GM18861 (cell line): ENCODE data around the gene BEST2.
"Not testable (repeated sequence)": the region's sequence is repeated elsewhere in the genome, so short reads cannot be mapped to it uniquely, and the experiment has no call there.

ENCODE experiments used
- ATAC-seq: cut with Tn5 transposase; IDR thresholded peaks from one replicate; pipeline ENCODE4 v1.9.1; 2021; ENCODE audit not compliant: unreplicated experiment

The BEST2 gene

DNA sequence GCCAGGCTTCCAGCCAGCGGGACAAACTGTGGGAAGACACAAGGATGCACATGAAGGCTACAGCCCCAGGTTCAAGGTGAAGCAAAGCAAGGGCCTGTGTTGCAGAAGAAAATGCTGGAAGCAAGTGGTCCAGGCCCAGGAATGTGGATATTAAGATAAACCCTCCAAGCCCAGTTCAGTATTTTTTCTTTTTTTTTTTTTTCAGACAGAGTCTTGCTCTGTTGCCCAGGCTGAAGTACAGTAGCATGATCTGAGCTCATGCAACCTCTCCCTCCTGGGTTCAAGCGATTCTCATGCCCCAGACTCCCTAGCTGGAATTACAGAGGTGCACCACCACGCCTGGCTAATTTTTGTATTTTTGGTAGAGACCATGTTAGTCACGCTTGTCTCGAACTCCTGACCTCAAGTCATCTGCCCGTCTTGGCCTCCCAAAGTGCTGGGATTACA is 45.6 kb downstream of the BEST2 start:
- ATAC-seq = no peak

DNA sequence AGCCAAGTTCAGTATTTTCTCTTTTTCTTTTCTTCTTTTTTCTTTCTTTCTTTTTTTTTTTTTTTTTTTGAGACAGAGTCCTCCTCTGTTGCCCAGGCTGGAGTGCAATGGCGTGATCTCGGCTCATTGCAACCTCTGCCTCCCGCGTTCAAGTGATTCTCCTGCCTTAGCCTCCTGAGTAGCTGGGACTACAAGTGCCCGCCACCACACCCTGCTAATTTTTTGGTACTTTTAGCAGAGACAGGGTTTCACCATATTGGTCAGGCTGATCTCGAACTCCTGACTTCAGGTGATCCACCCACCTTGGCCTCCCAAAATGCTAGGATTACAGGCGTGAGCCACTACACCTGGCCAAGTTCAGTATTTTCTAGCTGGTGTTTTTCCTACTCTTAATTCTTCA is 46.0 kb downstream of the BEST2 start:
- not testable (repeated sequence) for ATAC-seq

DNA sequence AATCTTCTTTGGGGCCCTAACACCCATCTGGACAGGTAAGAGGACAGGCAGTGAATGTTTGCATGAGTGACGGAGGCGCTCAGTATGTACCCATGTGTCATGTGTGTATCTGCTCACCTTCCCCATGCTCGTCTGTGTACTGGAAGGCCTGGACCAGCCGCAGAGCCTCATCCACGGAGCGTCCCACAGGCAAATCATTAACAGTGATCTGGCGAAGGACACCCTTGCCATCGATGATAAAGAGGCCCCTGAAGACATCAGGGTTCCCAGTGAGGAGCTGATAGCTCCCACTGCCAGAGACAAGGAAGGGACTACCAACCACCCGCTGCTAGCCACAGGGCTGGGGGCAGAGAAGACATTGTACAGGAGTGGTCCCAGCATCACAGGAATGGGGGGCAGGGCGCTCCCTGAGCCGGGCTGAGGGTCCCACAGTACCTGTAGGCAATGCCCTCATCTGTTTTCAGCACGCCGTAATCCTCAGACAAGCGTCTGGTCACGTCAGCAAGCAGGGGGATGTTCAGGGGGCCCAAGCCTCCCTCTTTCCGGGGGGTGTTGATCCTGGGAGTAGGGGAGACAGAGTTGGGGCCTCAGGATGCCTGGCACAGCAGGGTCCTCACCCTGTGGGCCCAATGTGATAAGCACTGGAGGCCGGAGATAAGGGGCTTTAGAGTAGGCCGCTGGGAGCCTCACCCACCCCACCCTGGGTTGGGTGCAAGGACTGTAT is 48.3 kb downstream of the BEST2 start:
- ATAC-seq = no peak

DNA sequence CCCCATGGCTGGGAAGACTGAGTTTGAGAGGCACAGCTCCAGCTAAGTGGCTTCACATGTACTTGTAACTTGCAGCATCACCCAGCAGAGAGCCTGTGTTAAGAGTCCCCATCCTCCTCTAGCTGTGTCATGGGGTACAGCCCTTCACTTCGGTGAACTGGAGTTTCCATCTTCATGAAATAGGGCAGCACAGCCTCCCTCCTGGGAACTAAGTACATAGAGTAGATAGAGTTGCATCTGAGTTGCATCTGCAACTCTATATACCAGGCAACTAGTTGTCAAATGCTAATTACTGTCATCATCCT is 48.8 kb downstream of the BEST2 start:
- no peak for ATAC-seq

DNA sequence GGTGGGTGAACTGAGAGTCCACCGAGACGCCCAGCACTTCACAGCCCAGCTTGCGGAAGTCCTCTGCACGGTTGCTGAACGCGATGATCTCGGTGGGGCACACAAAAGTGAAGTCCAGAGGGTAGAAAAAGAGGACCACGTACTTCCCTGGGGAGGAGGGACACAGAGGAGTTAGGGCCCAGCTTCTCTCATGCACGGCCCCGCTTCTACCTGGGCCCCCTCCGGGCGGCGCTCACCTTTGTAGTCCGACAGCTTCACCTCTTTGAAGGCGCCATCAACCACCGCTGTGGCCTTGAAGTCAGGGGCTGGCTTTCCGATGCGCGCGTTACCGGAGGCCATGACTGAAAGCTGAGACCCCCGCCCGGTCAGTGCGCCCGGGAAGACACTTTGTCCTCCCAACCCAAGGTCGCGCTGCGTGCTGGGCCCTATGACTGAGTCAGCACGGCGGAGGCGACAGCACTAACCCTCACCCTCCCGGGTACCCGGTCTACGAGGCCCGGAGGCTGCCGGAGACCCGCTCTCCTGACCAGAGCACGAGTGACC is 49.4 kb downstream of the BEST2 start:
- no peak for ATAC-seq

DNA sequence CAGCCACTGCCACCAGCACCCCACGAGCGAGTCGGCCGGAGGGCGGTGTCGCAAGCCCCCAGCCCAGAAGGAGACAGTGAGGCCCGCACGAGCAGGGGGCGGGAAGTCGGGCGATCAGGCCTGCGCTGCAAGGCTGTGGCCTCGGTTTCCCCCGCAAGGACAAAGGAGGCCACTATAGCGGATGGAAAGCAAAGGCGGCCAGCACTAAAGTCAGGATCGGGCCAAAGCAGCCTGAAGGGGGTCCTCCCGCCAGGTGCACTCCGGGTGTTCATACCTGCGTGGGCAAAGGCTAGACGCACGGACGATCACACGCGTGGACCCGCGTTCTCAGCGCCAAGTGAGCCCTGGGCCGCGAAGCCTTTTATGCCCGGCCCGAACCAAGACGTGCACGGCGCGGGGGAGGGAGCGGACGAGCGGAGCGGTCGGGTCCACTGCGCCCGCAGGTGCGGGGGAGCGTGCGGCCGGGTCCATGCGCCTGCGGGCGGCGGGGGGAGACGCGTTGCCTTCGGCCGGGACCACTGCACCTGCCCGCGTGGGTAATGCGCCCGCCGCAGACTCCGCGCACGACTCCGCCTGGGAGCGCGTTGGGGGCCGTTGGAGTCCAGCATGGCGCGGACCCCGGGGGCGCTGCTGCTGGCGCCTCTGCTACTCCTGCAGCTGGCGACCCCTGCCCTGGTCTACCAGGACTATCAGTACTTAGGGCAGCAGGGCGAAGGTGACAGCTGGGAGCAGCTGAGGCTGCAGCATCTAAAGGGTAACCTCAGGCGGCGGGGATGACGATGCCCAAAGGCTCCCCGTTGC is 50.1 kb downstream of the BEST2 start, which contains the start of the genes PRDX2 and THSD8:
PRDX2 (minus strand) TSS at position 335 of the 801 bp plus-strand sequence. CDS start 539 bp downstream, outside the sequence.
THSD8 (plus strand) TSS at position 604 of the 801 bp plus-strand sequence; CDS start at position 607, 3 bp downstream.
- ATAC-seq = no peak

DNA sequence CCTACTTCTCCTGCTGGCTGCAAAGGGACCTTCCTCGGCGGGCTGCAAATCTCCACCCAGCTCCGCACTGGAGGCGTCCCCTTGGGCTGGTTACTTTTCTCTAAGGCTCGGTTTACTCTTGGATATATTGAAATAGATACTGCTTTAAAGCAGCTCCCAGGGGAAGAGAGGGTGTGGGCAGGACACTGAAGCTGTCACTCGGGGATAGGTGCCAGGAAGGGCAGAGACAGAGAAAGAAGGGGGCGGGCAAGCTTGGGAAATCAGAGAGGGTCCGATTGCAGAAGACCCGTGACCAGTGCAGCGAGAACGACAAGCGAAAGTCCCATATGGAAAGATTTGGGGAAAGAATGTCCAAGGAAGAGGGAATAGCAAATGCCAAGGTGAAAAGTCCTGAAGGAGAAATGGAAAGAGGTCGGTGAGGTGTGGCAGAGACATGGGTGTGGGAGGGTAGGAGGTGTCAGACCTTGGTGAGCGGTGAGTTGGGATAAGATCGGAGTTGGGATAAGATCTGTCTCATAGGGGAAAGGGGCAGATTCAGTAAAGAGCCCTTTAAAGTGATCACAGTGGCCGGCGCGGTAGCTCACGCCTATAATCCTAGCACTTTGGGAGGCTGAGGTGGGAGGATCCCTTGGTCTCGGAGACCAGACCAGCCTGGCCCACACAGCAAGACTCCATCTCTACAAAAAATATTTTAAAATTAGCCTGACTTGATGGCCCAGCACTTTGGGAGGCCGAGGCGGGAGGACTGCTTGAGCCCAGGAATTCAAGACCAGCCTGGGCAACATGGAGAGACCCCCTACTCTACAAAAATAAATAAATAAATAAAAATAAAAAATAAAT is 50.9 kb downstream of the BEST2 start:
- no peak for ATAC-seq

DNA sequence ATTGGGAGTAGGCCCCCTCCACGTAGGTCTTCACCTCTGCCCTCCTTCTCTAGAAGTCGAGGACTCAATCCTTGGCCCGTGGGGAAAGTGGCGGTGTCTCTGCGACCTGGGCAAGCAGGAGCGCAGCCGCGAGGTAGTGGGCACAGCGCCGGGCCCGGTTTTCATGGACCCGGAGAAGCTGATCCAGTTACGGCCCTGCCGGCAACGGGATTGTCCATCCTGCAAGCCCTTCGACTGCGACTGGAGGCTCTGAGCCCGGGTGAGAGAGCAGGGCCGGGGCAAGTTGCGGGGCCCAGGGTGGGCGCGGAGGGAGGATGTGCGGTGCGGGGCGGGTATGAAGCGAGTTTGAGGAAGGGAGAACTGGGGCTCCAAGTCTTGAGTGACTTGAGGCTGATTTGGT is 52.5 kb downstream of the BEST2 start:
- ATAC-seq = no peak

DNA sequence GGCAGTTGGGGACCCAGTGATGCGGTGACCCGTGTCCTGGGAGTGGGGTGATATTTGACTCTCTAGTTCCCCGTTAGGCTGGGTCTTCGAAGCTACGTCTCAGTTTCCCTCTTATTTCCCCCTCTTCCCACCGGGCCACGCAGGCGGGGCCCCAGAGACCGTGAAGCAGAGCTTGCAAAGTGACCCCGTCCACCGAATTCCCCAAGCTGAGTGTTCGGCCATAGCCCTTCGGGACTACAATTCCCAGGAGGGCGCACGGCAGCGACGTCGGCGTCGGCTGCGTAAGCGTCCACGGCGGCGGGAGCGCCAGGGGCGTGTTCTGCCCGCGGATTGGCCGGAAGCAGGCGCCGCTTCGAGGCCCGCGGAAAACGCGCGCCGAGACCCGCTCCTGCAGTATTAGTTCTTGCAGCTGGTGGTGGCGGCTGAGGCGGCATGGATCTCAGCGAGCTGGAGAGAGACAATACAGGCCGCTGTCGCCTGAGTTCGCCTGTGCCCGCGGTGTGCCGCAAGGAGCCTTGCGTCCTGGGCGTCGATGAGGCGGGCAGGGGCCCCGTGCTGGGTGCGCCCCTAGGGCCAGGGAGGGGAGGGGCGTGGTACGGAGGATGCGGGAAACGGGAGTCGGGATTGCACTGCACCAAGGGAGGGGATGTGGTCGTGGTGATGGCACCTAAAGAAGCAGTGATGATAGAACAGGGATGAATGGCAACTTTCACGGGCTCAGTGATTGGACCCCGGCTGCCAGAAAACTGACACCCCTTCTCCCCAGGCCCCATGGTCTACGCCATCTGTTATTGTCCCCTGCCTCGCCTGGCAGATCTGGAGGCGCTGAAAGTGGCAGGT is 54.9 kb downstream of the BEST2 start, which contains the start of gene RNASEH2A:
RNASEH2A (plus strand) TSS at position 343 of the 840 bp plus-strand sequence; CDS start at position 433, 90 bp downstream.
- peak; percentile 60 for ATAC-seq
